ENCODE results near the gene BRI3BP.
"Not testable (repeated sequence)": the region's sequence is repeated elsewhere in the genome, so short reads cannot be mapped to it uniquely, and the experiment has no call there.

The BRI3BP gene

GRCh38 chr12:124972211-124972610 lies 21.2 kb upstream of the BRI3BP start:
- DNase-seq (ENCODE audit: low spot score), result no peak

DNA sequence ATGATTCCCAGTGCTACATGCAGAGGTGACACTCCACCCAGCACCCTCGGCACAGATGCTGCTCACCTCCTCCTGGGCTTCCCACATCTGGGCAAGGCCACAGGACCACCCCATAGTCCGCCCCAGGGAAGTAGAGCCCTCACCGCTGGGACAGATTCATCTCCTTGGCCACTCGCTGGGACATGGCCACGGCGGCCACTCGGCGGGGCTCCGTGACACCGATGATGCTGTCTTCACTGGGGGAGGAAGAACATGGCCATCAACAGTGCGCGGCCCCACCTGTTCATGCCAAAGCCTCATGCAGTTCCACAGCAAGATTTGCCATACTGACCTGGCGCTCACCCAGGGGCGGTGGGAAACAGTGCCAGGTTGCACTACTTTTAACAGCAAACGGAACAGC lies 18.2 kb upstream of the BRI3BP start:
- no peak for DNase-seq (ENCODE audit: low spot score)

GRCh38 chr12:124976999-124977398 lies 16.4 kb upstream of the BRI3BP start:
- DNase-seq (ENCODE audit: low spot score), result no peak

- no peak for DNase-seq (ENCODE audit: low spot score)
Measured at GRCh38 chr12:124979568-124979967, 13.9 kb upstream of the BRI3BP start.

DNA sequence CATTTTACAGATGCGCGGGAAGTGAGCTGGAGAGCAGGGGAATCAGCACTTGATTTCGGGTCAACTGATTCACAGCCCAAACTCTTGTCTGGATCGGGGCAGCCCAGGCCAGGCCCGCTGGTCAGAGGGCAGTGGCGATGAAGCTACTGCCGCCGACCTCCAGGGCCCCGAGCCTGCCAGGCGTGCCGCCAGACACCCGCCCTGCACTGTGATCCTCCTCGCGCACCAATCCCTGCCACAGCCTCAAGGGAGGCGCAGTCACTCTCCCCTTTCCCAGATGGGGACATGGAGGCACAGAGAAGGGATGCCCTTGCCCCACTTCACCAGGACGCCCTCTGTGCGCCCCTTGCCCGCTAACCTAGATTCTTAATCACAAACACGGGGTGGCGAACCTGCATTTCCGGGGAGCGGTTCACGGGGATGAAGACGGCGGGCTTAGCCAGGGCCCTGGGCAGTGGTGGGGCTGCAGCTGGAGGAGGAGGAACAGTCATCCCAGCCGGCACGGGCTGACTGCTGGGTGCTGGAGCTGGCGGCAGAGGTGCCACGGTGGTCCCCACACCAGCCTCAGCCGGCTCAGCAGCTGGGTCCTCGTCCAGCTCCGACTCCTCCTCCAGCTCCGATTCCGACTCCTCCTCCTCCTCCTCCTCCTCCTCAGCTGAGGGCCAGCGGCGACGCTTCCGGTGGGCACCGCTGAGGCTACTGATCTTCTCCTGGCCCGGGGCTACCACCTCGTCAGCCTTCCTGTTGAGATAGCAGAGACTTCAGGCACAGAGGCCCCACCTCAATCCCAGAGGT lies 13.2 kb upstream of the BRI3BP start:
- no peak for DNase-seq (ENCODE audit: low spot score)

DNA sequence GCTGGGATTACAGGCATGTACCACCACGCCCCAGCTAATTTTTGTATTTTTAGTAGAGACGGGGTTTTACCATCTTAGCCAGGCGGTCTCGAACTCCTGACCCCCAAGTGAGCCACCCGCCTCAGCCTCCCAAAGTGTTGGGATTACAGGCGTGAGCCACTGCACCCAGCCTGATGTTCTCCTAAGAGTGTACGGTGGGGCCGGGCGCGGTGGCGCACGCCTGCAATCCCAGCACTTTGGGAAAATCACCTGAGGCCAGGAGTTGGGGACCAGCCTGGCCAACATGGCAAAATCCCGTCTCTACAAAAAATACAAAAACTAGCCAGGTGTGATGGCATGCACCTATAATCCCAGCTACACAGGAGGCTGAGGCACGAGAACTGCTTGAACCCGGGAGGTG lies 6.6 kb upstream of the BRI3BP start:
- DNase-seq (ENCODE audit: low spot score), result not testable (repeated sequence)

GRCh38 chr12:124992874-124993625 lies 395 bp upstream of the BRI3BP start:
- peak; percentile 97 for DNase-seq (ENCODE audit: low spot score)

GRCh38 chr12:124994437-124994975 lies 1.1 kb downstream of the BRI3BP start:
- DNase-seq (ENCODE audit: low spot score), result peak; percentile 83

DNA sequence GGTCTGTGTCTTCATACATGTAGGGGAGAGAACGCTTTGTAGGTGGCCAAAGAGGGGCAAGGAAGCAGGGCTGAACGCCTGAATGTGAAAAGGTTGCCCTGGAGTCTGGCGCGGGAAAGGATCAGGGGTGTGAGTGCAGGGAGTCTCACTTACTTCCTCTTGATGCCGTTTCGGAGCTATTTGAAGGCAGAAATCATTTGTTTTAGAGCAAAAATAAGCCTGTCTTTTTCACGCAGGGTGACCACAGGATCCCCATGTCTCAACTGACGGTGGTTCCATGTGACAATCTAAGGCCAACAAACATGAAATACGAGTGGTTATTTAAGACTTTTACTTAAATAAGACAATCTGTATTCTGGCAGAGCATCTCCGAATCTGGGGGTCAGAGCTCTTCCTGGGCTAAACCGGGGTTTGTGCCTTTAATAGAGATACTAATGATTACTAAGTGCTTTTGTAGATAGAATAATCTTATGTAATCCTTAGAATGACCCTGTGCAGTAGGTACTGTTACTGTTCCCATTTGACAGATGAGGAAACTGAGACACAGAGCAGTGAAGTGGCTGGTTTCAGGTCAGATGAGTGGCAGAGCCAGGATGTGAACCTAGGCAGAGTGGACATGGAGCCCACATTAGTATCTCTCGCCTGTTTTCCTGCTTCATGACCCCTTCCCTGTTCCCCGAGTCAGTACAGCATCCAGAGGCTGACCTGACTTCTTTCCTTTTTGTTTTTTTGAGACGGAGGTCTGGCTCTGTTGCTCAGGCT lies 1.9 kb downstream of the BRI3BP start:
- DNase-seq (ENCODE audit: low spot score), result peak; percentile 81

- no peak for DNase-seq (ENCODE audit: low spot score)
Measured at GRCh38 chr12:124998705-124999104, 5.3 kb downstream of the BRI3BP start.

DNA sequence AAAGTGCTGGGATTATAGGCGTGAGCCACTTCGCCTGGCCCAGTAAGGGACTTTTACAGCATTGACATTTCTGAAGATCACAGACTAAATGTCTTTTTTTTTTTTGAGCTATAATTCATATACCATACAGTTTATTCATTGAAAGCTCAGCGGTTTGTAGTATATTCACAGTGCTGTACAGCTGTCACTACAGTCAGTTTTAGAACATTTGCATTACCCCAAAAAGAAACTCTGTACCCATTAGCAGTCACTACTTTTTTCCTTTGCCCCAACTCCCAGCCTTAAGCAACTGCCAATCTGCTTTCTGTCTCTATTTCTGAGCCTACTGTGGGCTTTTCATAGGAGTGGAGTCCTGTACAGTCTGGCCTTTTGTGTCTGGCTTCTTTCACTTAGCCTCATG lies 8.2 kb downstream of the BRI3BP start:
- DNase-seq (ENCODE audit: low spot score), result no peak

GRCh38 chr12:125003021-125003420 lies 9.6 kb downstream of the BRI3BP start:
- no peak for DNase-seq (ENCODE audit: low spot score)

GRCh38 chr12:125004621-125005020 lies 11.2 kb downstream of the BRI3BP start:
- DNase-seq (ENCODE audit: low spot score), result no peak

DNA sequence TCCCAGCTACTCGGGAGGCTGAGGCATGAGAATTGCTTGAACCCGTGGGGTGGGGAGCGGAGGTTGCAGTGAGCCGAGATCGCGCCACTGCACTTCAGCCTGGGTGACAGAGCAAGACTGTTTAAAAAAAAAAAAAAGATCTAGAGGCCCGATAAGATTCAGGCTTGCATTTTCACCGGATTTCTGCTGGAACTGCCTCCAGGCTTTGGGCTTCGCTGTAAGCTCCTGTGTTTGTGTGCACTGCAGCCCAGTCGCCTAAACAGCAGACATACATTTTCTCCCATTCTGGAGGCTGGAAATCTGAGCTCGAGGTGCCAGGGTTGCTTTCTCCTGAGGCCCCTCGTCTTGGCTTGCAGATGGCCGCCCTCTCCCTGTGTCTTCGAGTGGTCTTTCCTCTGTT lies 12.2 kb downstream of the BRI3BP start:
- DNase-seq (ENCODE audit: low spot score), result no peak

GRCh38 chr12:125006365-125006764 lies 12.9 kb downstream of the BRI3BP start:
- DNase-seq (ENCODE audit: low spot score), result no peak

GRCh38 chr12:125013816-125014442 lies 20.5 kb downstream of the BRI3BP start:
- no peak for DNase-seq (ENCODE audit: low spot score)

DNA sequence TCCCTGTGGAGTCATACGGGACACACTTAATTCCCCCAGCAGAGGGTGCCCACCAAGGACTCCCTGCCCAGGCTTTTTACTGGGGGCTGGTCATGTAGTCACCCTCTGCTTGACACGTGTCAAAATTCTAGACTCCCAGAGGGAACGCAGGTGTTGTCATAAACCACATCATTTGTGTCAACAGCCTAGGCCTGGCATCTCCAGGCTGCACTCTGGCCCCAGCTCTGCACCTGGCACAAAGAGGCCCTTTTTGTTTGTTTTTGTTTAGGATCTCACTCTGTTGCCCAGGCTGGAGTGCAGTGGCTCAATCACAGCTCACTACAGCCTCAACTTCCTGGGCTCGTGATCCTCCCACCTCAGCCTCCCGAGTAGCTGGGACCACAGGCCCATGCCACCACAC lies 21.1 kb downstream of the BRI3BP start:
- DNase-seq (ENCODE audit: low spot score), result peak; percentile 49

DNA sequence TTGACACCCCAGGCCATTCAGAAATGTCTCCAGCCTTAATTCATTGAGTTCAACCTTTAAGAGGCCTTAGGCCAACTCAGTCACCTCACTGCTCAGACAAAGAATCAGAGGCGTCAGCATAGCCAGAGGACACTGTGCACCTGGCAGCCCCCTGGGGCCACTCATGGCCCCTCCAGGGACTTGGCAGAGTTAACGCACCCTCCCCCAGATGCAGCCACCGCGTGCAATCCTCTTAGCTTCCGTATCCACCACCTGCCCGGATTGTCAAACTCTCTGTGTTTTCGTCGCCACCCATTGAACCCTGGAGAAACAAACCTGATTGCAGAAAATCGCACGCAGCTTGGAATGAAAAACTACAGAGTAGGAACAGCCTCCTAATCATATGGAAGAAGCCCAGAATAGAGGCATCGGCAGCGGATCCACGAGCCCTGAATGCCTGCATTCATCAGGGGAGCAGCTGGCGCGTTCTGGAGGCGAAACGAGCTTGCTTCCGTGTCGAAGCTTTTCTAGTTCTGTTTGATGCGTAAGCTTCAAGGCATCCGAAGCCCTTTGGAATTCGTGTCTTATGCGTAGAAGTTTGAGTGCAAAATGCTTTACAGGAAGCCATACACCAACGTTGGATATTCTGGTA lies 22.4 kb downstream of the BRI3BP start:
- no peak for DNase-seq (ENCODE audit: low spot score)

GRCh38 chr12:125017801-125018200 lies 24.4 kb downstream of the BRI3BP start:
- no peak for DNase-seq (ENCODE audit: low spot score)

GRCh38 chr12:125018356-125018755 lies 24.9 kb downstream of the BRI3BP start:
- DNase-seq (ENCODE audit: low spot score), result no peak

DNA sequence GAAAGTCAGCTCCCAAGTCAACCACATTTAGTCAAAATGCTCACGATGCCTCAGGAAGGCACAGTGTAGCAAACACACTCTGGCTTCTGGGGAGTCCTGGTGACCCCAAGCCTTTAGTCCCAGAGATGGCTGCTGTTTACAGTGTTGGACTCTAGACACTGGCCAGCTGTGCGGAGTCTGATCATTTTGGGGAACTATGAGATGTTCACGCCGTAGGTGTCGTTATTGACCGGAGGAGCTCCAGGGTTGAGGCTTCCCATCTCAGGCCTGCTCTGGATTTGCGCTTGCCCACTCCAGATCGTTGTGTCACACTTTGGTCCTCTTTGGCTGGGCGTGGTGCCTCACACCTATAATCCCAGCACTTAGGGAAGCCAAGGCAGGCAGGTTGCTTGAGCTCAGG lies 27.7 kb downstream of the BRI3BP start:
- DNase-seq (ENCODE audit: low spot score), result no peak

DNA sequence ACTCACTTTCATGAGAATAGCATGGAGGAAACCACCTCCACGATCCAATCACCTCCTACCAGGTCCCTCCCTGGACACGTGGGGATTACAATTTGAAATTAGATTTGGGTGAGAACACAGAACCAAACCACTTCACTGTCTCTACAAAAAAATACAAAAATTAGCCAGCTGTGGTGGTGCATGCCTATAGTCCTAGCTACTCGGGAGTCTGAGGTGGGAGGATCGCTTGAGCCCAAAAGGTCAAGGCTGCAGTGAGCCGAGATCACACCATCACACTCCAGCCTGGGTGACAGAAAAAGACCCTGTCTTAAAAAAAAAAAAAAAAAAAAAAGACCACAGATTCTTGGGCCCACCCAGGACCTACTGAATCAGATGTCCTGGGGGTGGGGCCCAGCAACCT lies 28.3 kb downstream of the BRI3BP start:
- DNase-seq (ENCODE audit: low spot score), result no peak
